GM18508 (cell line): ENCODE measurements around the gene GFOD1.

Source experiments
- ATAC-seq: cut with Tn5 transposase; IDR thresholded peaks from one replicate; pipeline ENCODE4 v1.9.1; 2021; ENCODE audit warnings: moderate number of reproducible peaks; ENCODE audit not compliant: insufficient read depth, unreplicated experiment

Gene GFOD1

GRCh38 chr6:13367396-13367795 lies 120.0 kb downstream of the GFOD1 start:
- no peak for ATAC-seq

GRCh38 chr6:13365320-13365719 lies 122.1 kb downstream of the GFOD1 start:
- ATAC-seq: no peak

GRCh38 chr6:13364842-13365241 lies 122.6 kb downstream of the GFOD1 start:
- no peak for ATAC-seq

GRCh38 chr6:13362412-13362811 lies 125.0 kb downstream of the GFOD1 start:
- ATAC-seq: no peak

GRCh38 chr6:13360671-13361540 lies 126.5 kb downstream of the GFOD1 start:
- no peak for ATAC-seq

- no peak for ATAC-seq
These were observed 128.1 kb downstream of the GFOD1 start for GRCh38 chr6:13359287-13359686.

- no peak for ATAC-seq
These were observed 128.9 kb downstream of the GFOD1 start for GRCh38 chr6:13358511-13358910.

- ATAC-seq: no peak
These were observed 129.8 kb downstream of the GFOD1 start for GRCh38 chr6:13357551-13358075.

GRCh38 chr6:13355999-13356785 lies 131.2 kb downstream of the GFOD1 start:
- peak; percentile 70 for ATAC-seq

- peak; percentile 26 for ATAC-seq
These were observed 132.1 kb downstream of the GFOD1 start for GRCh38 chr6:13355043-13355945.

- no peak for ATAC-seq
These were observed 132.9 kb downstream of the GFOD1 start for GRCh38 chr6:13354331-13355042.

GRCh38 chr6:13352165-13352564 lies 135.2 kb downstream of the GFOD1 start:
- no peak for ATAC-seq

- no peak for ATAC-seq
These were observed 136.1 kb downstream of the GFOD1 start for GRCh38 chr6:13351271-13351670.

- no peak for ATAC-seq
These were observed 137.4 kb downstream of the GFOD1 start for GRCh38 chr6:13349811-13350506.

GRCh38 chr6:13348334-13349113 lies 138.9 kb downstream of the GFOD1 start:
- ATAC-seq: no peak

- ATAC-seq: no peak
These were observed 141.2 kb downstream of the GFOD1 start for GRCh38 chr6:13346245-13346644.

- no peak for ATAC-seq
These were observed 144.9 kb downstream of the GFOD1 start for GRCh38 chr6:13342414-13343019.
